SJSA1 (cell line): ENCODE measurements around the gene RAB36. TPM values are rescaled to one million over a fixed set of nuclear protein-coding genes. Genes with fewer than 3 reads are reported as not detected.

Experiments
- DNase-seq, 2 experiments: peaks; one replicate each; pipeline ENCODE4 v3.0.0-alpha.2; 2015 to 2020; ENCODE audit warnings: low spot score in 2 of 2, low read depth in 1 of 2
- H3K27ac ChIP-seq: fragments of 250-450 bp; sonication (Bioruptor Pico); 2 replicates; pipeline ENCODE4 v1.5.1; 2020; ENCODE audit warnings: mild to moderate bottlenecking, moderate library complexity
- H3K27me3 ChIP-seq: fragments of 250-450 bp; sonication (Bioruptor Pico); replicated peaks from 2 replicates; pipeline ENCODE4 v1.5.1; 2020; ENCODE audit warnings: mild to moderate bottlenecking, moderate library complexity
- H3K36me3 ChIP-seq: fragments of 250-450 bp; sonication (Bioruptor Pico); 2 replicates; pipeline ENCODE4 v1.5.1; 2020; ENCODE audit warnings: mild to moderate bottlenecking
- H3K4me1 ChIP-seq: fragments of 250-450 bp; sonication (Bioruptor Pico); replicated peaks from 2 replicates; pipeline ENCODE4 v1.6.1; 2021; ENCODE audit warnings: mild to moderate bottlenecking
- H3K4me3 ChIP-seq: fragments of 250-450 bp; sonication (Bioruptor Pico); 2 replicates; pipeline ENCODE4 v1.5.1; 2020; ENCODE audit warnings: mild to moderate bottlenecking
- H3K9me3 ChIP-seq: fragments of 250-450 bp; sonication (Bioruptor Pico); replicated peaks from 2 replicates; pipeline ENCODE4 v1.5.1; 2020; ENCODE audit warnings: mild to moderate bottlenecking
- total RNA-seq: library from RNA; depleted of rRNA; stranded (reverse); fragments of >200 nt; shearing (Covaris generic); gene quantifications from 2 replicates; pipeline ENCODE4 v1.2.3, GENCODE V29; 2014

RAB36 gene
- total RNA-seq, 1 experiment from 2014 or later: 0.42 TPM

DNA sequence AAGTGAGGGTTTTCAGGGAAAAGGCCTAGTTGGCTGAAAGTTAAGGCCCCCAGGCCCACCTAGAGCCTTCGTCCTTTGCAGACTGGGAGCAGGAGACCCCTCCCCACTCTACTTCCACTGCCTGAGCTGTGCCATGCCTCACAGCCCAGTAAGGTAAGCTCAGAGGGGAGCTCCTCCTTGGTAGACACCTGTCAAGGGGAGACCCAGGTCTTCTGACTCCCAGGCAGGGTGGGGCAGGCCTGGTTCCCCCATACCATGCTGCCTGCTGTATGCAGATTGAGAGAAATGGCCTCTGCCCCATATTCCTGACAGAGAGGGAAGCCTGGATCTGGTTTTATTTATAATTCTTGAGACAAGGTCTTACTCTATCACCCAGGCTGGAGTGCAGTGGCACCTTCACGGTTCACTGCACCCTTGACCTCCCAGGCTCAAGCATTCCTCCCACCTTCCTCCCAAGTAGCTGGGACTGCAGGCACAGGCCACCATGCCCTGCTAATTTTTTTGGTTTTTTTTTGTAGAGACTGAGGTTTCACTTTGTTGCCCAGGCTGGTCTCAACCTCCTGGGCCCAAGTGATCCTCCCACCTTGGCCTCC, 697 bp downstream of the RAB36 start:
- H3K4me1 ChIP-seq: peaks cover 24% of the 10 kb centered on the region
- no peaks in the 10 kb centered on the region for H3K9me3 ChIP-seq
- no peak for DNase-seq
- H3K27ac ChIP-seq: peak overlapping the region; percentile 5; the same call in 1 of the 2 replicates
- no peaks in the 10 kb centered on the region for H3K36me3 ChIP-seq
- H3K4me3 ChIP-seq: peak overlapping the region; percentile 33
- H3K27me3 ChIP-seq: no peaks in the 10 kb centered on the region

DNA sequence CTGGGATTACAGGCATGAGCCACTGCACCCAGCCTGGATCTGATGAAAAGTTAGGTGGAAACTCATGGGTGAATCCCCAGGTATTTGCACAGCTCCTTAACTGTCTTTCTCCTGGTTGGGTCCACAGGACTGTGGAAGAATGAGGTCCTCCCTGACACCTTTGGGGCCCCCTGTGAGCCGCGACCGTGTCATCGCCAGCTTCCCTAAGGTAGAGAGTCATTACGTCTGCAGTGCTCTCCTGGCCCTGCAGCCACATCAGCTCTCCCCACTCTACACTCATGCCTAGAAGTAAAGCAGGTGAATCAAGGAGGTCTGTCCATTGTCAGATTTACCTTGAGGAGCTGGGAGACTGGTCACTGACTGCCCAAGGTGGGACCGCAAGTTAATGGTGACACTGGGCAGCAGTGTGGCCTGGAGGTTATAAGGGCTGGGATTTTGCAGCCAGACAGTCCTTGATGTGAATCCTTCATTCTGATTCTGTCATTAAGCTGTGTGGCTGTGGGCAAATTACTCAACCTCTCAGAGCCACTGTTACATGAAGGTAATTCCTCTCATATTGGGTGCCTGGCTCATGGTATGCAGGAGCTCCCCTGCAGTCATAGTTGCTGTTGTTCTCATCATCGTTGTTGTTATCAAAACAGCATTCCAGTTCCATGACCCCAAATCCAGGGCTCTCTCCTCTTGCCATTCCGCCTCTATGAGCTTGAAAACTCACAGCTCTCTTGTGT, 1.4 kb downstream of the RAB36 start:
- H3K9me3 ChIP-seq: no peaks in the 10 kb centered on the region
- H3K27ac ChIP-seq: no peak overlapping the region
- H3K4me1 ChIP-seq: peaks cover 21% of the 10 kb centered on the region
- no peaks in the 10 kb centered on the region for H3K27me3 ChIP-seq
- no peak overlapping the region for H3K4me3 ChIP-seq
- DNase-seq: no peak
- no peaks in the 10 kb centered on the region for H3K36me3 ChIP-seq

DNA sequence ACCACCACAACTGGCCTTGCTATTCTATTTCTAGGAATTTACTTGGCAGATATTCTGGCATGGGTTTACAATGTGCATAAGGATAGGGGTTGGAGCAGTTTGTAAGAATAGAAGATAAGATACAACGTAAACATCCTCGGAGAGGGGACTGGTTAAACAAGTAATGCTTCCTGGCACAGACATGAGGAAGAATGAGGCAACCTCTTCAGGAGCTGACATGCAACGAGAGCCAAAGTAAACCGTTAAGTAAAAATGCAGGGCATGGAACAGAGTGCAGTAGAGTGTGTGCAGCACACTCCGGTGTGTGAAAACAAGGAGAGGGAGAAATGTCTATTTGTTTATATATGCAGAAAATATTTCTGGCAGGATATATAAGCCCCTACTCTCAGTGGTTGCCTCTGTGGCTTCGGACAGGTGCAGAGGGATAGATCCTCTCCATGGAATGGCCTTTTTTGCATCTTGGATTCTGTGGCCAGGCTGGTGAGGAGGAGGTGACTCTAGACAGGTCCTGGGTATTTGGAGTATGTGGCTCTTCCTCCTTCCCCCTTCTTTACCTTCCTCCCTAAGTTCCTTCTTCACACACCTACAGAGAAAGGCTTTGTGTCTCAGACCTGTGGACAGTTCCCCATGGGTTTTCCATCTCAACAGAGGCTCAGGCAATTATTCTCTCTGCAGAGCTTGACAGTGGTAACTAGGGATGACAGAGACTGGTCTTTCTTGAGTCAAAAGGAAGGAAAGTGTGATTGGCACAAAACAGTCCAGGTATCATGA, 2.5 kb downstream of the RAB36 start:
- Histone ChIP-seq H3K27me3 (no peaks in the 10 kb centered on the region), H3K27ac (no peak overlapping the region), H3K9me3 (no peaks in the 10 kb centered on the region), H3K36me3 (no peaks in the 10 kb centered on the region), H3K4me1 (peaks cover 21% of the 10 kb centered on the region), H3K4me3 (no peak overlapping the region)
- DNase-seq: no peak

DNA sequence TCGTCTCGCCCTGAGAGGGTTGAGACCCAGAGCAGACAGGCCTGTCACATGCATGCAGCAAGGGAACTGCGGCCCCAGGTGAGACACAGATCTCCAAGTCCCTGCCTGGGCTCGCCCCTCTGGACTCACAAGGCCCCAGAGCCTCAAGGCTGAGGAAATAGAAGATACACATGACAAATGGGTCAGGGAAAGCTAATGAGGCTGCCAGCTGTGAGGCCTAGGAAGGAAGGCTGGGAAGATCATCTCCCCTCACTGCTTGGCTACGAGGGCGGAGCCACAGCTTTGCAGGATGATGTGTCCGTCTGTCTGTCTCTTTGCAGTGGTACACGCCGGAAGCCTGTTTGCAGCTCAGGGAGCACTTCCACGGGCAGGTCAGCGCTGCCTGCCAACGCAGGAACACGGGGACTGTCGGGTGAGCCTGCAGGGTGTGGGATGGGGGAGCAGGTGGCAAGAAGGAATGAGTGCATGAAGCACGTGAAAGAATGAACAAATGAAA, 4.5 kb downstream of the RAB36 start:
- Histone ChIP-seq H3K4me3 (no peak overlapping the region), H3K27ac (no peak overlapping the region), H3K27me3 (no peaks in the 10 kb centered on the region), H3K9me3 (no peaks in the 10 kb centered on the region), H3K36me3 (no peaks in the 10 kb centered on the region), H3K4me1 (peaks cover 20% of the 10 kb centered on the region)
- no peak for DNase-seq

DNA sequence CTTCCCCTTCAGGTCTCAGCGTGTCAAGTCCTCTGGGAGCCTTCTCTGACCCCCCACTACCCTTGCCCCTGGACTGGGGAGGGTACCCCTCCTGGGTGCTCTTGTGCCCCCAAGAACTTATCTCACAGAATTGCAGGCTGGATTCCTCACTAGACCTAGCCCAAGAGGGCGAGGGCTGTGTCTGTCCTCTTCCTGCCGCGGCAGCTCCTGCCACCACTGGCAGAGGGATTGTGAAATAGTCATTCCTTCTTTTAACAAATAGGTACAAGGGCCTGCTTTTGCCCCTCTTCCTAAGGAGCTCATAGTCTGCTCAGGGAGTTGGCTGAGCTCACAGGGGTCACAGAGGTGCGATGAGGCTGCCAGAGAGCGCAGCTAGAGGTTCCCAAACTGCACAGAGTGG, 5.5 kb downstream of the RAB36 start:
- Histone ChIP-seq H3K27ac (no peak overlapping the region), H3K27me3 (no peaks in the 10 kb centered on the region), H3K36me3 (no peaks in the 10 kb centered on the region), H3K9me3 (no peaks in the 10 kb centered on the region), H3K4me1 (peaks cover 10% of the 10 kb centered on the region), H3K4me3 (no peak overlapping the region)
- DNase-seq: no peak

DNA sequence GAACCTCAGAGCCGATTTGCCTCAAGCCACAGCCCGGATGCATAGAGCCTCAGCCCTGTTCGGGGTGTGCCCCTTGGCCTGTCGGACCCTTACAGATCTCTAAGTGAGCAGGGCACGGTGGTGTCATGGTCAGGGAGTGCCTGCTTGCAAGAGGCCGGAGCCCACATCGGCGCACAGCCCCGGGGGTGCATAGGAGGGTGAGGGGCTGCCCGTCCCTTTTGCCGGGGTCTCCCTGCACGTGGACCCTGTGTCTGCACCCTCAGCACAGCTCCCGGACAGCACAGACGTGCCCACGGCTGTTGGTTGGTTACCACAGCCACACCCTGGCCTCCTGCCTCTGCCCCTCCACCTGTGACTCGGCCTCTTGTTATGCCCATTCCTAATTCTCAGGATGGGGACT, 6.5 kb downstream of the RAB36 start:
- no peak for DNase-seq
- no peak overlapping the region for H3K27ac ChIP-seq
- no peaks in the 10 kb centered on the region for H3K27me3 ChIP-seq
- no peak overlapping the region for H3K4me3 ChIP-seq
- no peaks in the 10 kb centered on the region for H3K36me3 ChIP-seq
- H3K4me1 ChIP-seq: peaks cover 8% of the 10 kb centered on the region
- H3K9me3 ChIP-seq: no peaks in the 10 kb centered on the region

DNA sequence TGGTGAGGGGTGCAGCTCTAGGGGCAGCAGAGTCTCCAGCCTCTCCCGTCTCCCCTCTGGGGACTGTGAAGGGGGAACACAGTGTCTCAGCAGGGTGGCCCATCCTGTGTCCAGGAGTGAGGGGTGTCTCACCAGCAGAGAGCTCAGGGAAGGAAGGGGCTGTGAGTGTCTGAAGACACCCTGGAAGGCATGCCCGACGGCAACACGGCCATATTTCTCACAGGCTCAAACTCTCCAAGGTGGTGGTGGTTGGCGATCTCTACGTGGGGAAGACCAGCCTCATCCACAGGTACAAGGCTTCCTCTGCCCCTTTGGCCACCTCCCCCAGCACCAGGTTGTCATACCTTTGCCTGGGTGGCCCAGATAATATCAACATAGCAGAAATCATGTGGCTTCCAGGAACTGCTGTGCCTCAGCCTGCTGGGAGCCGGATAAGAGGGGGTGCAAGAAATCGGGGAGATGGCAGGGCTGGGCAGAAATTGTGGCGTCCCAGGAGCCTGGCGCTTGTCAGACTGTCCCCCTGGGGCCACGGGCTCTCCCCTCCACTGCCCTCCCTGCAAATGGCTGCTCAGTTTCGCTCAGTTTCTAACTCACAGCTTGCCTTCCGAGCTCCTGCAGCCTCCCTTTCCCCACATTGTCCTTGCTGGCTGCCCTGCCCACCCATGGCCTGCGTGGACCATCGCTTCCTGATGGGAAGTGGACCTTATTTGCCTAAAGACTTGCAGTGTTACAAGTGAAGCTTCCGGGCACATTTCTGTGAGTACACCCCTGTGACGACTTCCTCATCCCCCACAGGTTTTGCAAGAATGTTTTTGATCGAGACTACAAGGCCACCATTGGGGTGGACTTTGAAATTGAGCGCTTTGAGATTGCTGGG, 7.2 kb downstream of the RAB36 start:
- no peak for DNase-seq
- Histone ChIP-seq H3K4me1 (peaks cover 8% of the 10 kb centered on the region), H3K9me3 (no peaks in the 10 kb centered on the region), H3K4me3 (no peak overlapping the region), H3K27me3 (no peaks in the 10 kb centered on the region), H3K36me3 (no peaks in the 10 kb centered on the region), H3K27ac (no peak overlapping the region)

DNA sequence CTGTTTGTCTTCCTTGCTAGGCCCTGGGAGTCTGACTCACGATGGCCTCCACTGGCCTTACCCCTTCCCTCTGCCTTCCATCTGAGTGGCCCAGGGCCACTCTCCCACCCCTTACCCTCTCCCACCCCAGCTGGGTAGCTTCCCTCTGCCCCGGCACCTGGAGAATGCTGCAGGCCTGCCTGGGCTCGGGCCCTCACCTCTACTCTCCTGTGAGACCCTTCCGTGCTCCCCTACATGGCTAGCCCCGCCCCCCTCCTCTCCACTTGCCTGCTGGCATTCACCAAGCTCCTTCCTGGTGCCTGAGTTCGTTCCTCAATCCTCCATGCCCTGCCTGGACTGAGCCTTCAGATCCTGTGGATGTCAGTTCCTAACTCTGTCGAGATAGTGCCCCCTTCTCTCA, 8.7 kb downstream of the RAB36 start:
- no peak overlapping the region for H3K27ac ChIP-seq
- no peaks in the 10 kb centered on the region for H3K27me3 ChIP-seq
- peaks cover 8% of the 10 kb centered on the region for H3K4me1 ChIP-seq
- H3K36me3 ChIP-seq: no peaks in the 10 kb centered on the region
- DNase-seq: no peak
- H3K9me3 ChIP-seq: no peaks in the 10 kb centered on the region
- no peak overlapping the region for H3K4me3 ChIP-seq

DNA sequence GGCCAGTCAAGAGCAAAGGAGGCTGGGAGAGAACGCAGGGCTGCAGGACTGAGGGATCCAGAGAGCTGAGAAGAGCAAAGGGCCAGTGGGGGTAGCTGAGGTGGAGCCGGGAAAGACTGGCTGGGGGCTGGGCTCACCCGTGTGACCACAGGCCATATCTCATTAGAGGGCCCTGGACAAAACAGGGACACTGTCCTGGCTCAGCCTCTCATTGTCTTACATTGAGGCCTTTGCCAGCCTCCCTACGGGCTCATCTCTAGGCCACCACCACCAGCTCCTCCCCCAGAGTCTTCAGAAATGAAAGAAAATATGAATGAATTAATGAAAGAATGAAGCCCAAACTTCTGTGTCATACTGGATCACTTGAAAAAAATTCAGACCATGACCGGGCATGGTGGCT, 9.2 kb downstream of the RAB36 start:
- DNase-seq: no peak
- Histone ChIP-seq H3K36me3 (no peaks in the 10 kb centered on the region), H3K4me3 (no peak overlapping the region), H3K27me3 (no peaks in the 10 kb centered on the region), H3K4me1 (peaks cover 8% of the 10 kb centered on the region), H3K9me3 (no peaks in the 10 kb centered on the region), H3K27ac (no peak overlapping the region)

DNA sequence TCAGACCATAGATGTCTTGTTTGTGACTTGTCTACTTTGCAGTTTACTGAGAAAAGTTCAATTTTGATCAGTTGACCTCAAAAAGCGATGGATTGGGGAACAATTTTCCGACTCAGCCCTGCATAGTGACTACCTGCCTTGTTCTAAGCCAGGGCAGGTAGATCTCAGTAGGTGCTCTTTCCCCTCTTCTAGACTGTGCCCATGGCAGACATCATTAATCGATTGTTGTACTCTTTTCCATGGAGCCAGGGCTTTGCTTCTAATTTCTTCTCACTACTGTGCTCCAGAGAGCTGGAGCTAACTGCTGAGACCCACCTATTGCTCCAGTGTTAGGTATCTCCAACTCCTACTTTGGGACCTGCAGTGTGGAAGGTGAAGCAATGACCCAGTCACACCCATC, 9.9 kb downstream of the RAB36 start:
- Histone ChIP-seq H3K27ac (no peak overlapping the region), H3K27me3 (no peaks in the 10 kb centered on the region), H3K9me3 (no peaks in the 10 kb centered on the region), H3K4me1 (peaks cover 8% of the 10 kb centered on the region), H3K36me3 (no peaks in the 10 kb centered on the region), H3K4me3 (no peak overlapping the region)
- DNase-seq: no peak

DNA sequence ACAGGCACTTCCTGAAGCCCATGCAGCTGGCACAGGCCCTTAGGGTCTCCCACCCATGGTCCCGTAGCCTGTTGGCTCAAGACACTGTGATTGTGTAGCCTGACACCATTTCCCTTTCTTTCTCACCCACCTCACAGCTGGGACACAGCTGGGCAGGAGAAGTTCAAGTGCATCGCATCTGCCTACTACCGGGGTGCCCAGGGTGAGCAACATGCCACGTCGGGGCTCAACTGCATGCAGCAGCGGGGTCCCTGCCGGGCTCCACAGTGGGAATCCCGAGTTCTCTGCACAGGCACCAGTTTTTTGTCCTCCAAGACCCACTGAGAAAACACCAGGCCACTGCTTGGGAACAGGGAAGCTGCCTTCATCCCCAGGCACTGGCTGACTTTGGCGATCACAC, 10.6 kb downstream of the RAB36 start:
- no peak for DNase-seq
- Histone ChIP-seq H3K9me3 (no peaks in the 10 kb centered on the region), H3K27ac (no peak overlapping the region), H3K4me1 (peaks cover 8% of the 10 kb centered on the region), H3K36me3 (no peaks in the 10 kb centered on the region), H3K27me3 (no peaks in the 10 kb centered on the region), H3K4me3 (no peak overlapping the region)

DNA sequence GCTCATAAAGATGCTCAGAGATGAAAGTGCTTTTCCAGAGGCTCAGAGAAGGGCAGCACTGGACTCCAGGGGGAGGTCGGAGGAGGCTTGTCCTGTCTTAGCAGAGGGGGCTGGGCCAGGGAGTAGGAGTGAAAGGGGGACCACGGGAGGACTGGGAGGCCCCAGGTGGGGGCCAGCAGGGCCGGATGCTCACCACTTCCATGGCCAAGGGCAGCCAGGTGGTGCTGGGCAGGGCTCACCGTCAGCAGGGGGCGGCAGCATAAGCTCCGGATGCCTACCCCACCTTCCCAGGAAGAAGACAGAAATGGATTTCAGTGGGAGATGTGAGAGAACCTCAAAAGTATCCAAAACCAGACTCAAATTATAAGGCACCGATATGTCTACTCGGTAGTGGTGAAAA, 11.0 kb downstream of the RAB36 start:
- Histone ChIP-seq H3K9me3 (no peaks in the 10 kb centered on the region), H3K36me3 (no peaks in the 10 kb centered on the region), H3K27ac (no peak overlapping the region), H3K4me1 (peaks cover 8% of the 10 kb centered on the region), H3K27me3 (no peaks in the 10 kb centered on the region), H3K4me3 (no peak overlapping the region)
- DNase-seq: no peak
